H9 (cell line): ENCODE data around the gene HMMR. TPM values are rescaled to one million over a fixed set of nuclear protein-coding genes. Genes with fewer than 3 reads are reported as not detected.

Experiments used
- DNase-seq: peaks from one replicate; pipeline ENCODE4 v3.0.0-alpha.2; 2017
- H2AFZ ChIP-seq: one replicate; pipeline ENCODE4 v1.6.1; 2013; ENCODE audit warnings: mild to moderate bottlenecking, low read length, control low read depth, moderate library complexity
- H2AK5ac ChIP-seq: 2 replicates; pipeline ENCODE4 v1.6.1; 2013; ENCODE audit warnings: low read length, control low read depth, mixed read lengths; ENCODE audit not compliant: insufficient read length
- H2BK120ac ChIP-seq: one replicate; pipeline ENCODE4 v1.6.1; 2013; ENCODE audit warnings: low read depth, mild to moderate bottlenecking, low read length, control low read depth, inconsistent platforms; ENCODE audit not compliant: poor library complexity, severe bottlenecking
- H2BK12ac ChIP-seq: 2 replicates; pipeline ENCODE4 v1.6.1; 2013; ENCODE audit warnings: low read length, control low read depth, mixed read lengths, low read depth; ENCODE audit not compliant: insufficient read length
- H2BK15ac ChIP-seq: 2 replicates; pipeline ENCODE4 v1.6.1; 2013; ENCODE audit warnings: low read depth, low read length, control low read depth
- H2BK20ac ChIP-seq: one replicate; pipeline ENCODE4 v1.6.1; 2013; ENCODE audit warnings: low read depth, mild to moderate bottlenecking, low read length, control low read depth, inconsistent platforms; ENCODE audit not compliant: poor library complexity, severe bottlenecking
- H2BK5ac ChIP-seq: 2 replicates; pipeline ENCODE4 v1.6.1; 2013; ENCODE audit warnings: low read length, control low read depth, mixed read lengths; ENCODE audit not compliant: insufficient read length
- H3K14ac ChIP-seq: 2 replicates; pipeline ENCODE4 v1.6.1; 2013; ENCODE audit warnings: low read length, control low read depth; ENCODE audit not compliant: insufficient read depth
- H3K18ac ChIP-seq: 2 replicates; pipeline ENCODE4 v1.6.1; 2013; ENCODE audit warnings: low read depth, mild to moderate bottlenecking, mixed read lengths, low read length, control low read depth; ENCODE audit not compliant: insufficient read length
- H3K23ac ChIP-seq: 2 replicates; pipeline ENCODE4 v1.6.1; 2013; ENCODE audit warnings: low read length, control low read depth, mixed read lengths, low read depth; ENCODE audit not compliant: insufficient read length
- H3K23me2 ChIP-seq: 2 replicates; pipeline ENCODE4 v1.6.1; 2013; ENCODE audit warnings: low read depth, mild to moderate bottlenecking, mixed read lengths, low read length, control low read depth; ENCODE audit not compliant: insufficient read length, poor library complexity, severe bottlenecking
- H3K27ac ChIP-seq: 2 replicates; pipeline ENCODE4 v1.5.1; 2013; ENCODE audit warnings: low read length, control low read depth, mixed read lengths, low read depth; ENCODE audit not compliant: insufficient read length
- H3K27me3 ChIP-seq: 2 replicates; pipeline ENCODE4 v1.6.1; 2013; ENCODE audit warnings: low read length, control low read depth, inconsistent platforms; ENCODE audit not compliant: insufficient read depth
- H3K4ac ChIP-seq: 2 replicates; pipeline ENCODE4 v1.6.1; 2013; ENCODE audit warnings: low read depth, mild to moderate bottlenecking, control low read depth, inconsistent platforms, low read length, moderate library complexity
- H3K4me1 ChIP-seq: 2 replicates; pipeline ENCODE4 v1.6.1; 2013; ENCODE audit warnings: low read length, control low read depth, inconsistent platforms; ENCODE audit not compliant: insufficient read depth
- H3K4me2 ChIP-seq: 2 replicates; pipeline ENCODE4 v1.6.1; 2013; ENCODE audit warnings: low read length, control low read depth, mixed read lengths; ENCODE audit not compliant: insufficient read length, insufficient read depth
- H3K56ac ChIP-seq: 2 replicates; pipeline ENCODE4 v1.6.1; 2013; ENCODE audit warnings: low read depth, mild to moderate bottlenecking, mixed read lengths, low read length, control low read depth; ENCODE audit not compliant: insufficient read length
- H3K79me1 ChIP-seq: 2 replicates; pipeline ENCODE4 v1.6.1; 2013; ENCODE audit warnings: low read depth, mild to moderate bottlenecking, moderate library complexity, low read length, control low read depth, inconsistent platforms; ENCODE audit not compliant: insufficient read depth, poor library complexity, severe bottlenecking
- H3K79me2 ChIP-seq: 2 replicates; pipeline ENCODE4 v1.6.1; 2013; ENCODE audit warnings: low read length, control low read depth, inconsistent platforms; ENCODE audit not compliant: insufficient read depth
- H3K9ac ChIP-seq: 2 replicates; pipeline ENCODE4 v1.6.1; 2013; ENCODE audit warnings: low read length, control low read depth, mixed read lengths; ENCODE audit not compliant: insufficient read length; ENCODE audit errors: extremely low read depth
- H3K9me3 ChIP-seq: one replicate; pipeline ENCODE4 v1.6.1; 2013; ENCODE audit warnings: low read depth, low read length, inconsistent platforms; ENCODE audit not compliant: control insufficient read depth
- H3T11ph ChIP-seq: one replicate; pipeline ENCODE4 v1.6.1; 2013; ENCODE audit warnings: mild to moderate bottlenecking, low read length, control low read depth, inconsistent platforms
- H4K20me1 ChIP-seq: one replicate; pipeline ENCODE4 v1.6.1; 2013; ENCODE audit not compliant: control insufficient read depth, insufficient read length, insufficient read depth
- H4K5ac ChIP-seq: 2 replicates; pipeline ENCODE4 v1.6.1; 2013; ENCODE audit warnings: low read depth, mild to moderate bottlenecking, mixed read lengths, low read length, control low read depth; ENCODE audit not compliant: insufficient read length
- H4K8ac ChIP-seq: replicated peaks from 2 replicates; pipeline ENCODE4 v1.6.1; 2013; ENCODE audit warnings: low read length, control low read depth, mixed read lengths, low read depth; ENCODE audit not compliant: insufficient read length
- H4K91ac ChIP-seq: 2 replicates; pipeline ENCODE4 v1.6.1; 2013; ENCODE audit warnings: low read depth, mild to moderate bottlenecking, moderate library complexity, mixed read lengths, low read length, control low read depth; ENCODE audit not compliant: insufficient read length
- H3K27ac Mint-ChIP-seq, 3 experiments: 2 replicates in 2 of 3; 3 replicates in 1 of 3; pipeline ENCODE4 v1.8.0; 2020 to 2021; ENCODE audit warnings: mixed read lengths in 3 of 3, mild to moderate bottlenecking in 1 of 3, moderate library complexity in 1 of 3
- H3K27me3 Mint-ChIP-seq: 2 replicates; pipeline ENCODE4 v1.8.0; 2021; ENCODE audit warnings: low read depth, mild to moderate bottlenecking, moderate library complexity, mixed read lengths
- H3K36me3 Mint-ChIP-seq, 3 experiments: 2 replicates in 2 of 3; 3 replicates in 1 of 3; pipeline ENCODE4 v1.8.0; 2020 to 2021; ENCODE audit warnings: low read depth in 3 of 3, mixed read lengths in 3 of 3; ENCODE audit not compliant: insufficient read depth in 1 of 3
- H3K4me1 Mint-ChIP-seq, 2 experiments: 2 replicates each; pipeline ENCODE4 v1.8.0; 2020; ENCODE audit warnings: mixed read lengths in 2 of 2
- H3K4me3 Mint-ChIP-seq, 2 experiments: 2 replicates in 1 of 2; 3 replicates in 1 of 2; pipeline ENCODE4 v1.8.0; 2020 to 2021; ENCODE audit warnings: mild to moderate bottlenecking in 2 of 2, mixed read lengths in 2 of 2, moderate library complexity in 1 of 2
- H3K9me3 Mint-ChIP-seq, 2 experiments: 2 replicates in 1 of 2; 3 replicates in 1 of 2; pipeline ENCODE4 v1.8.0; 2020; ENCODE audit warnings: mild to moderate bottlenecking in 2 of 2, mixed read lengths in 2 of 2, moderate library complexity in 1 of 2
- whole genome bisulfite sequencing: extraction: QIAGEN DNeasy Blood & Tissue Kit; methylation state at CpG from one replicate; pipeline ENCODE4 v1.1.7; 2013; ENCODE audit warnings: missing lambda C conversion rate, low lambda C conversion rate, mixed read lengths; ENCODE audit not compliant: insufficient read length; ENCODE audit errors: extremely low coverage; 5-methylcytosine and 5-hydroxymethylcytosine counted together
- total RNA-seq: library from RNA; stranded (reverse); gene quantifications from 2 replicates; pipeline ENCODE4 v1.2.1, GENCODE V29; 2021
- TF ChIP-seq, protein P1 (sequence below): fragments of 200-600 bp; sonication (generic); conservative IDR thresholded peaks from 3 replicates; pipeline ENCODE4 v1.8.0; 2021; ENCODE audit warnings: antibody characterized with exemption, mild to moderate bottlenecking

Gene HMMR
- total RNA-seq, 1 experiment from 2014 or later: 36.2 TPM

DNA sequence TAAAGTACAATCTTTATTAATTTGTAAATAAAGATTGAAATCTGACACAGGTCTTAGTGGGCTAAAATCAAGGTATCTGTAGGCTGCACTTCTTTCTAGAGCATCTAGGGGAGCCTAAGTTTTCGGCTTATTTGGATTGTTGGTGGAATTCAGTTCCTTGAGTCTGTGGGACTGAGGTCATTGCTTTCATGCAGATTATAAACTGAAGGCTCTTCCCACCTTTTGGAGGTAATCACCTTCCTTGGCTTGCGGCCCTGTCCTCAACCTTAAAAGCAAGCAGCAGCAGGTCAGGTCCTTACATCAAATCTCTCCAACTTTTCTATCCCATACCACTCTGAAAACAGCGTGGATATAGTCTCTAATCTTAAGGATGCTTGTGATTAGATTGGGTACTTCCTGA, 70.8 kb downstream of the HMMR start:
- H3K18ac ChIP-seq: no peak overlapping the region

More for the DNA sequence above, 70.8 kb downstream of the HMMR start:
- Mint-ChIP-seq H3K27ac (no peak overlapping the region), H3K9me3 (no peaks in the 10 kb centered on the region; a peak in 1 of 5 replicates), H3K36me3 (peaks cover 0 to 5% (median 0%) of the 10 kb centered on the region in 3 experiments; a peak in 2 of 7 replicates), H3K4me1 (peaks cover 49 to 50% of the 10 kb centered on the region in 2 experiments), H3K27me3 (no peaks in the 10 kb centered on the region), H3K4me3 (no peak overlapping the region)
- Histone ChIP-seq H2AK5ac (no peak overlapping the region), H3K4me1 (peaks cover 13% of the 10 kb centered on the region), H3K27ac (no peak overlapping the region), H3K23ac (no peak overlapping the region), H3K9ac (no peak overlapping the region), H4K91ac (no peak overlapping the region), H3K4ac (no peak overlapping the region), H3K14ac (no peak overlapping the region), H4K8ac (no peak overlapping the region), H2AFZ (no peak overlapping the region), H2BK20ac (no peak overlapping the region), H3T11ph (no peak overlapping the region), H2BK15ac (no peak overlapping the region), H4K20me1 (no peaks in the 10 kb centered on the region), H3K27me3 (no peaks in the 10 kb centered on the region), H3K9me3 (no peaks in the 10 kb centered on the region), H3K79me2 (no peaks in the 10 kb centered on the region), H2BK120ac (no peak overlapping the region), H2BK12ac (no peak overlapping the region), H4K5ac (no peak overlapping the region), H2BK5ac (no peak overlapping the region), H3K56ac (no peak overlapping the region), H3K23me2 (no peaks in the 10 kb centered on the region), H3K4me2 (no peak overlapping the region), H3K79me1 (no peaks in the 10 kb centered on the region)
- TF ChIP-seq, protein P1, sequence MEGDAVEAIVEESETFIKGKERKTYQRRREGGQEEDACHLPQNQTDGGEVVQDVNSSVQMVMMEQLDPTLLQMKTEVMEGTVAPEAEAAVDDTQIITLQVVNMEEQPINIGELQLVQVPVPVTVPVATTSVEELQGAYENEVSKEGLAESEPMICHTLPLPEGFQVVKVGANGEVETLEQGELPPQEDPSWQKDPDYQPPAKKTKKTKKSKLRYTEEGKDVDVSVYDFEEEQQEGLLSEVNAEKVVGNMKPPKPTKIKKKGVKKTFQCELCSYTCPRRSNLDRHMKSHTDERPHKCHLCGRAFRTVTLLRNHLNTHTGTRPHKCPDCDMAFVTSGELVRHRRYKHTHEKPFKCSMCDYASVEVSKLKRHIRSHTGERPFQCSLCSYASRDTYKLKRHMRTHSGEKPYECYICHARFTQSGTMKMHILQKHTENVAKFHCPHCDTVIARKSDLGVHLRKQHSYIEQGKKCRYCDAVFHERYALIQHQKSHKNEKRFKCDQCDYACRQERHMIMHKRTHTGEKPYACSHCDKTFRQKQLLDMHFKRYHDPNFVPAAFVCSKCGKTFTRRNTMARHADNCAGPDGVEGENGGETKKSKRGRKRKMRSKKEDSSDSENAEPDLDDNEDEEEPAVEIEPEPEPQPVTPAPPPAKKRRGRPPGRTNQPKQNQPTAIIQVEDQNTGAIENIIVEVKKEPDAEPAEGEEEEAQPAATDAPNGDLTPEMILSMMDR: peak; percentile 29; the same call in 1 of the 3 replicates
- WGBS: no CpG with 5 or more reads among the region's 3 CpGs
- DNase-seq: no peak
